Astrocyte (in vitro differentiated cells and primary cell): ENCODE measurements around the gene RIOK2. TPM values are rescaled to one million over a fixed set of nuclear protein-coding genes. Genes with fewer than 3 reads are reported as not detected.

ENCODE experiments used
- DNase-seq: peaks from one replicate; pipeline ENCODE4 v3.0.0-alpha.2; 2010; ENCODE audit warnings: low read depth
- FAIRE-seq: peaks from 2 replicates; lab custom pipeline; 2011; peaks lifted over from hg19 to GRCh38; lab: Jason Lieb, UNC
- H2AFZ ChIP-seq: 2 replicates; pipeline ENCODE4 v1.6.0; 2012; ENCODE audit warnings: low read depth, low read length, inconsistent platforms
- H3K27ac ChIP-seq: 2 replicates; pipeline ENCODE4 v1.5.1; 2011; ENCODE audit warnings: low read depth, low read length, inconsistent platforms
- H3K27me3 ChIP-seq: 2 replicates; pipeline ENCODE4 v1.6.0; 2011; ENCODE audit warnings: low read length, inconsistent platforms; ENCODE audit not compliant: insufficient read depth
- H3K36me3 ChIP-seq: 2 replicates; pipeline ENCODE4 v1.5.1; 2011; ENCODE audit warnings: low read length, inconsistent platforms; ENCODE audit not compliant: insufficient read depth
- H3K4me1 ChIP-seq: 2 replicates; pipeline ENCODE4 v1.5.1; 2011; ENCODE audit warnings: low read length, inconsistent platforms; ENCODE audit not compliant: insufficient read depth
- H3K4me2 ChIP-seq: 2 replicates; pipeline ENCODE4 v1.6.0; 2012; ENCODE audit warnings: low read length, inconsistent platforms
- H3K4me3 ChIP-seq: 2 replicates; pipeline ENCODE4 v1.5.1; 2011; ENCODE audit warnings: low read depth, mild to moderate bottlenecking, low read length, inconsistent platforms; ENCODE audit not compliant: insufficient read depth
- H3K79me2 ChIP-seq: 2 replicates; pipeline ENCODE4 v1.6.0; 2012; ENCODE audit warnings: mild to moderate bottlenecking, low read length, inconsistent platforms; ENCODE audit not compliant: insufficient read depth
- H3K9ac ChIP-seq: 2 replicates; pipeline ENCODE4 v1.6.0; 2012; ENCODE audit warnings: mild to moderate bottlenecking, low read length, inconsistent platforms
- H3K9me3 ChIP-seq: 2 replicates; pipeline ENCODE4 v1.5.1; 2012; ENCODE audit warnings: low read depth, mild to moderate bottlenecking, low read length, inconsistent platforms; ENCODE audit not compliant: insufficient read depth
- H4K20me1 ChIP-seq: 2 replicates; pipeline ENCODE4 v1.6.0; 2012; ENCODE audit warnings: low read length, inconsistent platforms; ENCODE audit not compliant: insufficient read depth
- H3K27ac Mint-ChIP-seq: one replicate; pipeline ENCODE4 v1.8.0; 2021; ENCODE audit warnings: mild to moderate bottlenecking, mixed read lengths; ENCODE audit not compliant: unreplicated experiment
- H3K27me3 Mint-ChIP-seq: one replicate; pipeline ENCODE4 v1.8.0; 2021; ENCODE audit warnings: low read depth, mixed read lengths; ENCODE audit not compliant: unreplicated experiment
- H3K36me3 Mint-ChIP-seq: one replicate; pipeline ENCODE4 v1.8.0; 2021; ENCODE audit warnings: low read depth, mixed read lengths; ENCODE audit not compliant: unreplicated experiment
- H3K4me1 Mint-ChIP-seq: one replicate; pipeline ENCODE4 v1.8.0; 2021; ENCODE audit warnings: low read depth, mixed read lengths; ENCODE audit not compliant: unreplicated experiment
- H3K4me3 Mint-ChIP-seq: one replicate; pipeline ENCODE4 v1.8.0; 2021; ENCODE audit warnings: mild to moderate bottlenecking, moderate library complexity, mixed read lengths; ENCODE audit not compliant: unreplicated experiment
- H3K9me3 Mint-ChIP-seq: one replicate; pipeline ENCODE4 v1.8.0; 2021; ENCODE audit warnings: mild to moderate bottlenecking, mixed read lengths; ENCODE audit not compliant: unreplicated experiment
- CTCF ChIP-seq: IDR thresholded peaks from 2 replicates; pipeline ENCODE4 v1.5.1; 2011; ENCODE audit warnings: low read depth, mild to moderate bottlenecking, inconsistent platforms, low read length, moderate library complexity; ENCODE audit not compliant: insufficient read depth
- EZH2 ChIP-seq: IDR thresholded peaks from 2 replicates; pipeline ENCODE4 v1.6.1; 2012; ENCODE audit warnings: mild to moderate bottlenecking, low read length, inconsistent platforms; ENCODE audit not compliant: insufficient read depth
- total RNA-seq: library from RNA; stranded (reverse); gene quantifications from 2 replicates; pipeline ENCODE4 v1.2.1, GENCODE V29; 2021

The RIOK2 gene
- total RNA-seq, 1 donor from 2014 or later: 39.4 TPM

GRCh38 chr5:97149709-97150108, 33.3 kb downstream of the RIOK2 start:
- Histone ChIP-seq H3K9ac (no peak overlapping the region), H4K20me1 (no peaks in the 10 kb centered on the region), H3K4me1 (no peaks in the 10 kb centered on the region), H3K9me3 (no peaks in the 10 kb centered on the region), H3K4me2 (no peak overlapping the region), H3K79me2 (no peaks in the 10 kb centered on the region), H3K4me3 (no peak overlapping the region), H3K27ac (no peak overlapping the region), H2AFZ (no peak overlapping the region), H3K36me3 (no peaks in the 10 kb centered on the region), H3K27me3 (no peaks in the 10 kb centered on the region)
- Mint-ChIP-seq H3K27me3 (no peaks in the 10 kb centered on the region), H3K4me3 (no peak overlapping the region), H3K9me3 (no peaks in the 10 kb centered on the region), H3K27ac (no peak overlapping the region), H3K4me1 (no peaks in the 10 kb centered on the region), H3K36me3 (no peaks in the 10 kb centered on the region)
- DNase-seq: no peak
- FAIRE-seq: no peak
- TF ChIP-seq CTCF (no peak), EZH2 (no peak)

DNA sequence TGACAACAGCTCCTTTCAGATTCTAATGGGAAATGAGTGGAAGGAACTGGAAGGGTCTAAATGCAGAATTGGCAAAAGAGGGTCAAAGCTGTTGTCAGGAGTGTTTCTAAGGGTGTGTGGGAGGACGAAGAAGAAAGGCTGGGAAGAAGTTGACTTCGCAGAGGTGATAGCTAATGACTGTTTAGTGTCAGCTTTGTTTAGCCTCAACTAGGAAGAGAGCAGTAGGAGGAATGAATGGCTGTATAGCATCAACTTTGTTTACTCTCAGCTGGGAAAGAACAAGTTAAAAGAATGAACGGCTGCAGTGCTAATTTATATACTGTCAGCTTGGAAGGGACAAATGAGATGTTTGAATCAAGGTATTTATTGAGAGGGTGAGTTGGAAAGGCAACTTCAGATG, 34.8 kb downstream of the RIOK2 start:
- Histone ChIP-seq H3K4me1 (no peaks in the 10 kb centered on the region), H3K4me3 (no peak overlapping the region), H4K20me1 (no peaks in the 10 kb centered on the region), H3K9me3 (no peaks in the 10 kb centered on the region), H3K27me3 (no peaks in the 10 kb centered on the region), H3K27ac (no peak overlapping the region), H3K4me2 (no peak overlapping the region), H3K9ac (no peak overlapping the region), H3K79me2 (no peaks in the 10 kb centered on the region), H3K36me3 (no peaks in the 10 kb centered on the region), H2AFZ (no peak overlapping the region)
- no peak for TF ChIP-seq EZH2
- no peak for TF ChIP-seq CTCF
- FAIRE-seq (no peak), DNase-seq (no peak)
- H3K4me1 Mint-ChIP-seq: no peaks in the 10 kb centered on the region
- no peaks in the 10 kb centered on the region for H3K27me3 Mint-ChIP-seq
- no peaks in the 10 kb centered on the region for H3K9me3 Mint-ChIP-seq
- no peak overlapping the region for H3K27ac Mint-ChIP-seq
- no peak overlapping the region for H3K4me3 Mint-ChIP-seq
- no peaks in the 10 kb centered on the region for H3K36me3 Mint-ChIP-seq

- Mint-ChIP-seq H3K4me3 (no peak overlapping the region), H3K36me3 (no peaks in the 10 kb centered on the region), H3K9me3 (no peaks in the 10 kb centered on the region), H3K4me1 (peaks cover 2% of the 10 kb centered on the region), H3K27me3 (no peaks in the 10 kb centered on the region), H3K27ac (no peak overlapping the region)
- DNase-seq: no peak
- FAIRE-seq: no peak
- TF ChIP-seq CTCF: no peak
- TF ChIP-seq EZH2: no peak
- Histone ChIP-seq H2AFZ (no peak overlapping the region), H3K4me2 (no peak overlapping the region), H3K27me3 (no peaks in the 10 kb centered on the region), H3K4me1 (no peaks in the 10 kb centered on the region), H3K9me3 (no peaks in the 10 kb centered on the region), H3K27ac (no peak overlapping the region), H3K36me3 (no peaks in the 10 kb centered on the region), H3K79me2 (no peaks in the 10 kb centered on the region), H3K4me3 (no peak overlapping the region), H3K9ac (no peak overlapping the region), H4K20me1 (no peaks in the 10 kb centered on the region)
Measured at GRCh38 chr5:97143704-97144103, 39.3 kb downstream of the RIOK2 start.
